ENCODE results near the gene LPAR6.

- TF ChIP-seq, protein P1, sequence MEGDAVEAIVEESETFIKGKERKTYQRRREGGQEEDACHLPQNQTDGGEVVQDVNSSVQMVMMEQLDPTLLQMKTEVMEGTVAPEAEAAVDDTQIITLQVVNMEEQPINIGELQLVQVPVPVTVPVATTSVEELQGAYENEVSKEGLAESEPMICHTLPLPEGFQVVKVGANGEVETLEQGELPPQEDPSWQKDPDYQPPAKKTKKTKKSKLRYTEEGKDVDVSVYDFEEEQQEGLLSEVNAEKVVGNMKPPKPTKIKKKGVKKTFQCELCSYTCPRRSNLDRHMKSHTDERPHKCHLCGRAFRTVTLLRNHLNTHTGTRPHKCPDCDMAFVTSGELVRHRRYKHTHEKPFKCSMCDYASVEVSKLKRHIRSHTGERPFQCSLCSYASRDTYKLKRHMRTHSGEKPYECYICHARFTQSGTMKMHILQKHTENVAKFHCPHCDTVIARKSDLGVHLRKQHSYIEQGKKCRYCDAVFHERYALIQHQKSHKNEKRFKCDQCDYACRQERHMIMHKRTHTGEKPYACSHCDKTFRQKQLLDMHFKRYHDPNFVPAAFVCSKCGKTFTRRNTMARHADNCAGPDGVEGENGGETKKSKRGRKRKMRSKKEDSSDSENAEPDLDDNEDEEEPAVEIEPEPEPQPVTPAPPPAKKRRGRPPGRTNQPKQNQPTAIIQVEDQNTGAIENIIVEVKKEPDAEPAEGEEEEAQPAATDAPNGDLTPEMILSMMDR (IDR thresholded peaks at IDR 0.05) = no peak
- TF ChIP-seq POLR2A (IDR thresholded peaks at IDR 0.05) = no peak
Observed at GRCh38 chr13:48403151-48403631, 9.7 kb downstream of the LPAR6 start.
